Smooth muscle cell (in vitro differentiated cells): ENCODE results near the gene CACNA1D. TPM values are rescaled to one million over a fixed set of nuclear protein-coding genes. Genes with fewer than 3 reads are reported as not detected.

Source experiments
- DNase-seq: peaks from one replicate; lab custom pipeline; 2025; ENCODE audit not compliant: unreplicated experiment; lab: John Stamatoyannopoulos, UW
- H2AFZ ChIP-seq: fragments of 200-600 bp; sonication (generic); 2 replicates; pipeline ENCODE4 v1.6.0; 2016; ENCODE audit warnings: antibody characterized with exemption, low read depth, mild to moderate bottlenecking
- H3F3A ChIP-seq: fragments of 200-600 bp; sonication (generic); 2 replicates; pipeline ENCODE4 v1.6.0; 2017; ENCODE audit warnings: antibody characterized with exemption, low read depth
- H3K27ac ChIP-seq: fragments of 200-600 bp; sonication (generic); 2 replicates; pipeline ENCODE4 v1.5.1; 2016; ENCODE audit warnings: low read depth, mild to moderate bottlenecking
- H3K27me3 ChIP-seq: fragments of 200-600 bp; sonication (generic); 2 replicates; pipeline ENCODE4 v1.6.1; 2016; ENCODE audit warnings: low read depth, mild to moderate bottlenecking
- H3K36me3 ChIP-seq: fragments of 200-600 bp; sonication (generic); 2 replicates; pipeline ENCODE4 v1.5.1; 2016; ENCODE audit warnings: low read depth
- H3K4me1 ChIP-seq: fragments of 200-600 bp; sonication (generic); 2 replicates; pipeline ENCODE4 v1.5.1; 2016; ENCODE audit warnings: low read depth
- H3K4me2 ChIP-seq: fragments of 200-600 bp; sonication (generic); 2 replicates; pipeline ENCODE4 v1.6.0; 2016; ENCODE audit warnings: mild to moderate bottlenecking
- H3K4me3 ChIP-seq: fragments of 200-600 bp; sonication (generic); 2 replicates; pipeline ENCODE4 v1.5.1; 2016; ENCODE audit warnings: mild to moderate bottlenecking
- H3K79me2 ChIP-seq: fragments of 200-600 bp; sonication (generic); 2 replicates; pipeline ENCODE4 v1.6.0; 2016; ENCODE audit warnings: low read depth, mild to moderate bottlenecking
- H3K9ac ChIP-seq: fragments of 200-600 bp; sonication (generic); 2 replicates; pipeline ENCODE4 v1.6.0; 2016; ENCODE audit warnings: low read depth
- H3K9me3 ChIP-seq: fragments of 200-600 bp; sonication (generic); replicated peaks from 2 replicates; pipeline ENCODE4 v1.5.1; 2016; ENCODE audit warnings: low read depth
- H4K20me1 ChIP-seq: fragments of 200-600 bp; sonication (generic); 2 replicates; pipeline ENCODE4 v1.6.0; 2016; ENCODE audit warnings: low read depth
- WGBS: methylation state at CpG from one replicate; pipeline ENCODE4 v1.1.7; 2016; ENCODE audit warnings: low lambda C conversion rate; 5-methylcytosine and 5-hydroxymethylcytosine counted together
- polyA plus RNA-seq: library from polyadenylated mRNA; unstranded; fragments of >200 nt; fragmentation: Nextera tagmentation; extraction: Ambion mirVana; gene quantifications from 2 replicates; pipeline ENCODE4 v1.2.1, GENCODE V29; 2016
- total RNA-seq: library from RNA; depleted of rRNA; stranded (reverse); fragments of >200 nt; gene quantifications from 2 replicates; pipeline ENCODE4 v1.2.3, GENCODE V29; 2014
- TF ChIP-seq, protein P1 (sequence below): fragments of 200-600 bp; sonication (generic); IDR thresholded peaks from 2 replicates; pipeline ENCODE4 v1.5.1; 2017; ENCODE audit warnings: borderline replicate concordance, mild to moderate bottlenecking, antibody characterized with exemption; ENCODE audit not compliant: insufficient read depth, poor library complexity, severe bottlenecking

CACNA1D gene
- total and polyA plus RNA-seq, 2 experiments from 2014 or later, result 0.63 to 1.4 TPM

- Histone ChIP-seq H4K20me1 (no peaks in the 10 kb centered on the region), H3K27ac (no peak overlapping the region), H3K27me3 (no peaks in the 10 kb centered on the region), H3K4me1 (no peaks in the 10 kb centered on the region), H3K4me3 (no peak overlapping the region), H3K79me2 (no peaks in the 10 kb centered on the region), H3K4me2 (no peak overlapping the region), H3K9me3 (no peaks in the 10 kb centered on the region), H2AFZ (no peak overlapping the region), H3K9ac (no peak overlapping the region), H3K36me3 (no peaks in the 10 kb centered on the region), H3F3A (no peaks in the 10 kb centered on the region)
- DNase-seq, result no peak
- TF ChIP-seq, protein P1, sequence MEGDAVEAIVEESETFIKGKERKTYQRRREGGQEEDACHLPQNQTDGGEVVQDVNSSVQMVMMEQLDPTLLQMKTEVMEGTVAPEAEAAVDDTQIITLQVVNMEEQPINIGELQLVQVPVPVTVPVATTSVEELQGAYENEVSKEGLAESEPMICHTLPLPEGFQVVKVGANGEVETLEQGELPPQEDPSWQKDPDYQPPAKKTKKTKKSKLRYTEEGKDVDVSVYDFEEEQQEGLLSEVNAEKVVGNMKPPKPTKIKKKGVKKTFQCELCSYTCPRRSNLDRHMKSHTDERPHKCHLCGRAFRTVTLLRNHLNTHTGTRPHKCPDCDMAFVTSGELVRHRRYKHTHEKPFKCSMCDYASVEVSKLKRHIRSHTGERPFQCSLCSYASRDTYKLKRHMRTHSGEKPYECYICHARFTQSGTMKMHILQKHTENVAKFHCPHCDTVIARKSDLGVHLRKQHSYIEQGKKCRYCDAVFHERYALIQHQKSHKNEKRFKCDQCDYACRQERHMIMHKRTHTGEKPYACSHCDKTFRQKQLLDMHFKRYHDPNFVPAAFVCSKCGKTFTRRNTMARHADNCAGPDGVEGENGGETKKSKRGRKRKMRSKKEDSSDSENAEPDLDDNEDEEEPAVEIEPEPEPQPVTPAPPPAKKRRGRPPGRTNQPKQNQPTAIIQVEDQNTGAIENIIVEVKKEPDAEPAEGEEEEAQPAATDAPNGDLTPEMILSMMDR, result no peak
- 70% methylated on average over 9 of the region's 9 CpGs for WGBS
Observed at GRCh38 chr3:53534216-53534615, 39.8 kb downstream of the CACNA1D start.

- Histone ChIP-seq H3K9me3 (no peaks in the 10 kb centered on the region), H3K4me2 (peak overlapping the region; percentile 28), H3K27me3 (no peaks in the 10 kb centered on the region), H4K20me1 (no peaks in the 10 kb centered on the region), H3K27ac (no peak overlapping the region), H2AFZ (peak overlapping the region; percentile 30), H3K4me1 (no peaks in the 10 kb centered on the region), H3K79me2 (no peaks in the 10 kb centered on the region), H3K4me3 (no peak overlapping the region), H3K9ac (no peak overlapping the region), H3F3A (no peaks in the 10 kb centered on the region), H3K36me3 (no peaks in the 10 kb centered on the region)
- 55% methylated on average over 13 of the region's 13 CpGs for WGBS
- TF ChIP-seq, protein P1, result no peak
- no peak for DNase-seq
Observed at GRCh38 chr3:53534676-53535400, 40.4 kb downstream of the CACNA1D start.

GRCh38 chr3:53536282-53536681, 41.9 kb downstream of the CACNA1D start:
- TF ChIP-seq, protein P1, result no peak

DNA sequence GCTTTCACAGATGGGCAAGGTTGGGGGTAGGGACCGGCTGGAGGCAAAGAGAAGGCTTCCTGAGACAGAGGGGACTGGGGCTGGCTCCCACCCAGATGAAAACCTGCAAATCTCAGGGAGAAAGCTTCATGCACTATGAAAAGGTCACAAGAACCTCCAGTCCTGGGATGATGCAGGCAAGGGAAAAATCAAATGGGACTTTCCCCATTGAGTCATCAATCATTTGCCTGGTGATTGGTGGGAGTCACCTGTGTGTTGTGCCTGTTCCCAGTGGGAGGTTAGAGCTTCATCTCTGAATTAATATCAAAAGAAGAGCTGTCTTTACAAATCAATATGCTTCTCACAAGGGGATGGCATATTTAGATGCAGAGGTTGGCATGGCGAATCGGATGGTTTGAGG, 49.9 kb downstream of the CACNA1D start:
- Histone ChIP-seq H3K9me3 (no peaks in the 10 kb centered on the region), H3K27me3 (no peaks in the 10 kb centered on the region), H3K4me1 (peaks cover 7% of the 10 kb centered on the region), H3K36me3 (no peaks in the 10 kb centered on the region), H3K4me2 (no peak overlapping the region), H3K9ac (no peak overlapping the region), H4K20me1 (no peaks in the 10 kb centered on the region), H3K79me2 (no peaks in the 10 kb centered on the region), H3K27ac (no peak overlapping the region), H3K4me3 (no peak overlapping the region), H3F3A (no peaks in the 10 kb centered on the region), H2AFZ (no peak overlapping the region)
- TF ChIP-seq, protein P1, result no peak
- 95% methylated on average over 3 of the region's 3 CpGs for WGBS
- DNase-seq, result no peak

More at GRCh38 chr3:53536282-53536681, 41.9 kb downstream of the CACNA1D start:
- Histone ChIP-seq H3K4me2 (no peak overlapping the region), H4K20me1 (no peaks in the 10 kb centered on the region), H3K79me2 (no peaks in the 10 kb centered on the region), H2AFZ (no peak overlapping the region), H3K27me3 (no peaks in the 10 kb centered on the region), H3K9me3 (no peaks in the 10 kb centered on the region), H3F3A (no peaks in the 10 kb centered on the region), H3K4me1 (no peaks in the 10 kb centered on the region), H3K36me3 (no peaks in the 10 kb centered on the region), H3K9ac (no peak overlapping the region), H3K4me3 (no peak overlapping the region), H3K27ac (no peak overlapping the region)
- no peak for DNase-seq
- 84% methylated on average over 4 of the region's 4 CpGs for WGBS
